Testis (tissue), 2 donors: Measurements from ENCODE around the gene AHCTF1.

Source experiments
- POLR2A ChIP-seq: fragments of 450-650 bp; IDR thresholded peaks from one replicate; pipeline ENCODE4 v1.6.1; 2017; ENCODE audit warnings: antibody characterized with exemption, mild to moderate bottlenecking, moderate library complexity
- TF ChIP-seq, protein P1 (sequence below), 3 experiments: fragments of 450-650 bp in 2 of 3; fragments of 200-600 bp in 1 of 3; sonication (generic) in 1 of 3; IDR thresholded peaks; one replicate each; pipeline ENCODE4 v1.5.1; 2016 to 2019; ENCODE audit warnings: antibody characterized with exemption in 3 of 3, mild to moderate bottlenecking in 2 of 3, moderate library complexity in 1 of 3

DNA sequence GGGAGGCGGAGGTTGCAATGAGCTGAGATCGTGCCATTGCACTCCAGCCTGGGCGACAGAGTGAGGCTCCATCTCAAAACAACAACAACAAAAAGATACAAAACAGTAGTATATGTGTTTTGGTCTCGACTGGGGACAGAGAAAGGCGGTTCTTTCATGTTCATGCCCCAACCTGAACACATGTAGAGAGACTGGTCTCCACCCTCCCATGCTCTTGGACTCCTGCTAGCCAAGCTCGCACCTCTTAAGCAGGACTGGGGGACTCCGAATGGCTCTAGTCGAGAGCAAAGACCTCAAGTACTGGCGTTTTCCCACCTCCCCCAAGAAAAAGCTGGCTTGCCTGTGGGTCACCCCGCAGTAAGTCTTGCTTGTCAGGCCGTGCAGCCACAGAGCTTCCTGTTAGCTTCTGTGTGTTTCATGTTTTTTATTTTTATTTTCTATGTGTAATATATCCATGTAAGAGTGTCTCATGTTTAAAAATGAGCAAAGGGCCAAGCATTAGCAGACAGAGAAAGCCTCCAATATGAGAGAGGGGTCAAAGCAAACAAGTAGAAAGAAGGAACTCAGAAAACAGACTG, 116.0 kb downstream of the AHCTF1 start:
- no peak for TF ChIP-seq POLR2A
- TF ChIP-seq, protein P1, sequence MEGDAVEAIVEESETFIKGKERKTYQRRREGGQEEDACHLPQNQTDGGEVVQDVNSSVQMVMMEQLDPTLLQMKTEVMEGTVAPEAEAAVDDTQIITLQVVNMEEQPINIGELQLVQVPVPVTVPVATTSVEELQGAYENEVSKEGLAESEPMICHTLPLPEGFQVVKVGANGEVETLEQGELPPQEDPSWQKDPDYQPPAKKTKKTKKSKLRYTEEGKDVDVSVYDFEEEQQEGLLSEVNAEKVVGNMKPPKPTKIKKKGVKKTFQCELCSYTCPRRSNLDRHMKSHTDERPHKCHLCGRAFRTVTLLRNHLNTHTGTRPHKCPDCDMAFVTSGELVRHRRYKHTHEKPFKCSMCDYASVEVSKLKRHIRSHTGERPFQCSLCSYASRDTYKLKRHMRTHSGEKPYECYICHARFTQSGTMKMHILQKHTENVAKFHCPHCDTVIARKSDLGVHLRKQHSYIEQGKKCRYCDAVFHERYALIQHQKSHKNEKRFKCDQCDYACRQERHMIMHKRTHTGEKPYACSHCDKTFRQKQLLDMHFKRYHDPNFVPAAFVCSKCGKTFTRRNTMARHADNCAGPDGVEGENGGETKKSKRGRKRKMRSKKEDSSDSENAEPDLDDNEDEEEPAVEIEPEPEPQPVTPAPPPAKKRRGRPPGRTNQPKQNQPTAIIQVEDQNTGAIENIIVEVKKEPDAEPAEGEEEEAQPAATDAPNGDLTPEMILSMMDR (IDR thresholded peaks at IDR 0.05) = no peak
